ACHN (cell line): ENCODE data around the gene SEPTIN1.
A peak's percentile ranks its signal among the peaks of the same experiment; 100 is the strongest.

ENCODE experiments used
- DNase-seq: peaks from one replicate; pipeline ENCODE4 v3.0.0-alpha.2; 2015
- in situ Hi-C: cut with HindIII; loops from 2 replicates; pipeline ENCODE4 v1.10.0; 2017; ENCODE audit warnings: low sequenced_read_pairs, low pct_ligation_motif_present, low pct_unique_long_range_greater_than_20kb

Gene SEPTIN1

GRCh38 chr16:30379158-30379783 is 3.1 kb downstream of the SEPTIN1 start:
- DNase-seq: no peak
- in situ Hi-C loops: no loop called here

GRCh38 chr16:30378236-30379157 is 3.9 kb downstream of the SEPTIN1 start:
- DNase-seq: peak; percentile 99
- in situ Hi-C loops: no loop called here

GRCh38 chr16:30377812-30378235 is 4.5 kb downstream of the SEPTIN1 start:
- DNase-seq: peak; percentile 87
- in situ Hi-C loops: no loop called here

GRCh38 chr16:30377050-30377811 is 5.1 kb downstream of the SEPTIN1 start:
- in situ Hi-C loops: no loop called here
- no peak for DNase-seq

- no peak for DNase-seq
- in situ Hi-C loops: no loop called here
These were observed 5.9 kb downstream of the SEPTIN1 start for GRCh38 chr16:30376461-30376902.

- no peak for DNase-seq
- in situ Hi-C loops: no loop called here
These were observed 6.5 kb downstream of the SEPTIN1 start for GRCh38 chr16:30375864-30376263.

GRCh38 chr16:30374538-30374937 is 7.8 kb downstream of the SEPTIN1 start, which contains the start of gene MYL11:
Gene MYL11, plus strand, starts transcription at chr16:30374802. Its CDS starts 56 bp downstream, at chr16:30374858.
- in situ Hi-C loops: no loop called here
- DNase-seq: no peak

GRCh38 chr16:30372725-30373124 is 9.6 kb downstream of the SEPTIN1 start:
- in situ Hi-C loops: no loop called here
- DNase-seq: no peak

GRCh38 chr16:30372038-30372712 is 10.2 kb downstream of the SEPTIN1 start:
- no peak for DNase-seq
- in situ Hi-C loops: no loop called here

GRCh38 chr16:30371248-30371816 is 11.0 kb downstream of the SEPTIN1 start:
- in situ Hi-C loops: no loop called here
- no peak for DNase-seq

- peak; percentile 100 for DNase-seq
- in situ Hi-C loops: no loop called here
These were observed 11.7 kb downstream of the SEPTIN1 start, which contains the start of gene TBC1D10B for GRCh38 chr16:30370456-30371247. Gene TBC1D10B, minus strand, starts transcription at chr16:30370494. Its CDS starts 311 bp downstream, at chr16:30370183.

- in situ Hi-C loops: no loop called here
- DNase-seq: no peak
These were observed 12.4 kb downstream of the SEPTIN1 start for GRCh38 chr16:30369938-30370455.

GRCh38 chr16:30369091-30369937 is 13.0 kb downstream of the SEPTIN1 start:
- DNase-seq: no peak
- in situ Hi-C loops: no loop called here

GRCh38 chr16:30368792-30369090 is 13.6 kb downstream of the SEPTIN1 start:
- no peak for DNase-seq
- in situ Hi-C loops: no loop called here

GRCh38 chr16:30368122-30368791 is 14.1 kb downstream of the SEPTIN1 start:
- DNase-seq: peak; percentile 57

More at GRCh38 chr16:30368122-30368791, 14.1 kb downstream of the SEPTIN1 start:
- in situ Hi-C loops: no loop called here
